ENCODE data around the gene HSPD1.

HSPD1 gene

DNA sequence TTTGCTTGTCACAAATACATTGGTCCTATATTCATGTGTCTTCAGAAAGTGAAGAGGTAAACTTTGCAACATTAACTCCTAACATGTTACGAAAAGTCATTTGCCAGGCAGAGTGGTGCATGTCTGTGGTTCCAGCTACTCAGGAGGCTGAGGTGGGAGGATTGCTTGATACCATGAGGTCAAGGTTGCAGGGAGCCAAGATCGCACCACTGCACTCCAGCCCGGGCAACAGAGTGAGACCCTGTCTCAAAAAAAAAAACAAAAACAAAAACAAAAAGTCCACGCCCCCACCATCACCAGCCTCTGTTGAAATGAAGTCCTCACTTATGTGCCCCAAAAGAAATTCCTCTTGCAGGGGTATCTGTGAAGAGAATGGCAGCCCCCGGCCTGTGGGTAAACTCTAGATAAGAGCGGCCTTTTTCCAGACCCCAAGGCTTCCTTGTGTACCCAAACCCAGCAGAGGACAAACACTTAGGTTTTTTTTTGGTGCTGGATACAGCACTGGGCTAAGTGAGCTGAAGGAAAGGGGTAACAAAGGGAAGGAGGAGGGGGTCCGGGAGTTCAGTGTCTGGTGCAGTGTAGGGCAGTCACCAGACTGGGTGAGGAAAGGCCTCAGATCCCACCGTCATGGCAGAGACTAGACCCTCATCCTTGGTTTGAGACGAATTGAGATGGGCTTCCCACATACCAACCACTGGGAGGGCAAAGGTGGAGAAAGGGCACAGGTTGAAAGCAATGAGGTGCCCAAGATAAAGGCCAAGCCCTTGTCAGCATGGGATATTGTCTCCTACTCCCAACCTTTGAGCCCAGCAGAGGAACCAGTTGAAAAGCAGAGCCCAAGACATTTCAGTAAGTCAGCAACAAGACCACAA lies 19.2 kb downstream of the HSPD1 start:
- DNase-seq (ENCODE audit: low read depth), result no peak
- TF ChIP-seq, protein P1, sequence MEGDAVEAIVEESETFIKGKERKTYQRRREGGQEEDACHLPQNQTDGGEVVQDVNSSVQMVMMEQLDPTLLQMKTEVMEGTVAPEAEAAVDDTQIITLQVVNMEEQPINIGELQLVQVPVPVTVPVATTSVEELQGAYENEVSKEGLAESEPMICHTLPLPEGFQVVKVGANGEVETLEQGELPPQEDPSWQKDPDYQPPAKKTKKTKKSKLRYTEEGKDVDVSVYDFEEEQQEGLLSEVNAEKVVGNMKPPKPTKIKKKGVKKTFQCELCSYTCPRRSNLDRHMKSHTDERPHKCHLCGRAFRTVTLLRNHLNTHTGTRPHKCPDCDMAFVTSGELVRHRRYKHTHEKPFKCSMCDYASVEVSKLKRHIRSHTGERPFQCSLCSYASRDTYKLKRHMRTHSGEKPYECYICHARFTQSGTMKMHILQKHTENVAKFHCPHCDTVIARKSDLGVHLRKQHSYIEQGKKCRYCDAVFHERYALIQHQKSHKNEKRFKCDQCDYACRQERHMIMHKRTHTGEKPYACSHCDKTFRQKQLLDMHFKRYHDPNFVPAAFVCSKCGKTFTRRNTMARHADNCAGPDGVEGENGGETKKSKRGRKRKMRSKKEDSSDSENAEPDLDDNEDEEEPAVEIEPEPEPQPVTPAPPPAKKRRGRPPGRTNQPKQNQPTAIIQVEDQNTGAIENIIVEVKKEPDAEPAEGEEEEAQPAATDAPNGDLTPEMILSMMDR (IDR thresholded peaks at IDR 0.05; ENCODE audit: control insufficient read depth, extremely low read depth, insufficient read depth), result no peak
- H3K4me3 ChIP-seq (ENCODE audit: low read depth, low read length), result no peak overlapping the region

DNA sequence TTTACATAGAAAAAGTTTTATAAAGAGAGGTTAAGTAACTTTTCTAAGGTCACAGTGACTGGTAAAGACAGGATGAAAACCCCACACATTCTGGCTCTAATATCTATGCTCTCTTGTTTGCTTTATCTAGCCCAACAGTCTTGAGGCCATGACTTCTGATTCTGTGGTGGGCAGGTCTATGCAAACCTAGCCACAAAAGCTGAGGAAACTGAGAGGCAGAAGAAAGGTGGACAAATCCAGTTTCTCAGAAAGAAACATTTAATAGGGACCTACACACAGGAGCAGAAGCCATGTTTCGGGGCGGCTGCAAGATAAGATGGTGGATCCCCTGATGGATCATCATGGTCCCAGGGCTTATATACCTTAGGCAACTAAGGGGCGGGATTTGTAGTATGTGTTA lies 21.8 kb downstream of the HSPD1 start:
- DNase-seq (ENCODE audit: low read depth), result no peak
- H3K4me3 ChIP-seq (ENCODE audit: low read depth, low read length), result no peak overlapping the region
- TF ChIP-seq, protein P1 (IDR thresholded peaks at IDR 0.05; ENCODE audit: control insufficient read depth, extremely low read depth, insufficient read depth), result no peak

DNA sequence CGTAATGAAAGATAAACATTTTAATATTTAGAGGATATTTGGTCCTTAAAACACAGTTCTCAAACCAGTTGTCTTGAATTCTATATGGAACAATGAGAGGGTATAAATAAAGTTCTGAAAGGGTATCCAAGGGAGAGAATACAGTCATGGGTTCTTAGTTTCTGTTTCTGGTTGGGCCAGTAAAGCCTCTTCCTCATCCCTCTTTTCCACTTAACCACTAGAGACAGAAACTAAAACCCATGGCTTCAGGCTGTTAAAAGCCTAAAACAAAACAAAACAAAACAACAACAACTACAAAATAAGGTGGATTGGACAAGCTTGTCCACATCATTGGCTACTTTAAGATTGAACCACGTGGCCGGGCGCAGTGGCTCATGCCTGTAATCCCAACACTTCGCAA lies 27.5 kb downstream of the HSPD1 start:
- no peak overlapping the region for H3K4me3 ChIP-seq (ENCODE audit: low read depth, low read length)
- DNase-seq (ENCODE audit: low read depth), result no peak
- TF ChIP-seq, protein P1 (IDR thresholded peaks at IDR 0.05; ENCODE audit: control insufficient read depth, extremely low read depth, insufficient read depth), result no peak

DNA sequence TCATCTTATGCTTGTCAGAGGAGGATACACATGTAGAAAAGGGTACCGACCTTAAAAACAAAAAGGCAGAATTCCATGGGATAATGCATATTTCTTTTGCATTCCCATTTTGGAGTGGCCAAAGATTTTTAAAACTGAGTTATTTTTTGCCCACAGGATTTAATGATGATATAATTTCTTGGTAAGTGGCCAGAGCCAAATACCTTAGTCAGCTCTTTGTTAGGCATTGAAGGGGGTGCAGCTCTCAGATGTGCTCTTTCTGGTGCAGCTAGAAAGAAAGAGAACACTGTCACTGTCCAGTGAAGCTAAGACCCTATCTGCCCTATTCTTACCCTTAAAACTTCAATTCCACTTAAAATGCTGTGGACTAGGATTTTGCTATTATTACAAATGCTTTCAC lies 35.5 kb downstream of the HSPD1 start:
- no peak overlapping the region for H3K4me3 ChIP-seq (ENCODE audit: low read depth, low read length)
- TF ChIP-seq, protein P1 (IDR thresholded peaks at IDR 0.05; ENCODE audit: control insufficient read depth, extremely low read depth, insufficient read depth), result no peak
- no peak for DNase-seq (ENCODE audit: low read depth)

DNA sequence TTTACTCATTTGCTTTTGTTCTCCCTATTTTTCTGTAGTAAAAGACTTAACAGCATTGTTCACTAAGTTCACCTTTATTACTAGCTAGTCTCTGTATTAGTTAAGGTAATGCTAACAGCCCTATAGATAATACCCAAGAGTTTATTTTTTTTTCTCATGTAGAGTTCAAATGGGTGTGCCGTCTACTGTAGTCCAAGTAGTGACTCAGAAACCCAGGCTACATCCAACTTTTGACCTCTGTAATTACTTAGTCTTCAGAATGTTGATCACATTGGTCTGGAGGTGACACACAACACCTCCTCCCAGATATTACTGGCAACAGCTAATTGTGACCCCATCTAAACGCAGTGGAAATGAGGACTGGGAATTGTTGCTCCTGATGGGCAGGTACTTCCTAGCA lies 38.6 kb downstream of the HSPD1 start:
- DNase-seq (ENCODE audit: low read depth), result no peak
- H3K4me3 ChIP-seq (ENCODE audit: low read depth, low read length), result no peak overlapping the region
- TF ChIP-seq, protein P1 (IDR thresholded peaks at IDR 0.05; ENCODE audit: control insufficient read depth, extremely low read depth, insufficient read depth), result no peak

DNA sequence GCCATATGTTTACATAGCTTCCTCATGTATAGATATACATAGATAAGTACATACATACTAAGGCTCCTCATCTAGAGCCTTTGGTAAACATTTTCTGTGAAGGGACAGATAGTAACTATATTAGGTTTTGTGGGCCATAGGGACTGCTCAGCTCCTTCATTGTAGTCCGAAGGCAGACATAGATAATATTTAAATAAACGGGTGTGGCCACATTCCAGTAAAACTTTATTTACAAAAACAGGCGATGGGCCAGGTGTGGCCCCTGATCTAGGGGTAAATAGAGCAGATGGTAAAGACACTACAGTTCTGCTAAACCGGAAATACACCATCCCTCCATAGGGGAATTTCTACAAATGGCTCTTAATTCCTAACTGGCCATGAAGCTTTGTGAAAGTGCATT lies 39.0 kb downstream of the HSPD1 start:
- no peak overlapping the region for H3K4me3 ChIP-seq (ENCODE audit: low read depth, low read length)
- no peak for DNase-seq (ENCODE audit: low read depth)
- TF ChIP-seq, protein P1 (IDR thresholded peaks at IDR 0.05; ENCODE audit: control insufficient read depth, extremely low read depth, insufficient read depth), result no peak

DNA sequence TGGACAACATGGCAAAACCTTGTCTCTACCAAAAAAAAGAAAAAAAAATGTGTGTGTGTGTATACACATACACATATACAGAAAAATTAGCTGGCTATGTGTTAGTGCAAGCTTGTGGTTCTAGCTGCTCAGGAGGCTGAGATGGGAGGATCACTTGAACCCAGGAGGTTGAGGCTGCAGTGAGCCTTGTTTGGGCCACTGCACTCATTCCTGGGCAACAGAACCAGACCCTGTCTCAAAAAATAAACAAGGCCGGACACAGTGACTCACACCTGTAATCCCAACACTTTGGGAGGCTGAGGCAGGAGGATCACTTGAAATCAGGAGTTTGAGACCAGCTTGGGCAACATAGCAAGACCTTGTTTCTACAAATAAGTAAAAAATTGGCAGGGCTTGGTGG lies 44.2 kb downstream of the HSPD1 start:
- no peak for DNase-seq (ENCODE audit: low read depth)
- TF ChIP-seq, protein P1 (IDR thresholded peaks at IDR 0.05; ENCODE audit: control insufficient read depth, extremely low read depth, insufficient read depth), result no peak
- H3K4me3 ChIP-seq (ENCODE audit: low read depth, low read length), result peak overlapping the region; percentile 97

Data from LNCaP clone FGC (cell line).